Measurements from ENCODE around the gene CHCHD6.

- TF ChIP-seq POLR2AphosphoS5 (IDR thresholded peaks at IDR 0.05; ENCODE audit: low read depth, low read length) (no peak), POLR2A (IDR thresholded peaks at IDR 0.05; ENCODE audit: low read depth, low read length) (no peak)
Observed at GRCh38 chr3:126679318-126679751, 24.7 kb upstream of the CHCHD6 start.

Data from GM12892 (cell line).